IPS-15b (cell line): Measurements from ENCODE around the gene BLCAP.
"Not testable (repeated sequence)": the region's sequence is repeated elsewhere in the genome, so short reads cannot be mapped to it uniquely, and the experiment has no call there.

Experiments used
- H3K27me3 ChIP-seq: one replicate; pipeline ENCODE4 v1.6.1; 2013; ENCODE audit warnings: low read length; ENCODE audit not compliant: control insufficient read depth, insufficient read depth
- H3K36me3 ChIP-seq: one replicate; pipeline ENCODE4 v1.6.1; 2013; ENCODE audit warnings: low read length; ENCODE audit not compliant: control insufficient read depth, insufficient read depth
- H3K4me1 ChIP-seq: one replicate; pipeline ENCODE4 v1.6.1; 2013; ENCODE audit warnings: mild to moderate bottlenecking, low read length; ENCODE audit not compliant: control insufficient read depth, insufficient read depth
- H3K4me3 ChIP-seq: one replicate; pipeline ENCODE4 v1.5.1; 2013; ENCODE audit warnings: low read depth, low read length
- H3K9ac ChIP-seq: one replicate; pipeline ENCODE4 v1.6.1; 2013; ENCODE audit warnings: low read depth, mild to moderate bottlenecking, low read length
- H3K9me3 ChIP-seq: one replicate; pipeline ENCODE4 v1.6.1; 2013; ENCODE audit warnings: mild to moderate bottlenecking, low read length; ENCODE audit not compliant: control insufficient read depth, insufficient read depth

Gene BLCAP

GRCh38 chr20:37565134-37565811, 37.6 kb upstream of the BLCAP start:
- peaks cover 12% of the 10 kb centered on the region for H3K4me1 ChIP-seq
- no peaks in the 10 kb centered on the region for H3K9me3 ChIP-seq
- peaks cover 12% of the 10 kb centered on the region for H3K27me3 ChIP-seq
- H3K36me3 ChIP-seq: no peaks in the 10 kb centered on the region
- H3K4me3 ChIP-seq: no peak overlapping the region
- H3K9ac ChIP-seq: no peak overlapping the region

DNA sequence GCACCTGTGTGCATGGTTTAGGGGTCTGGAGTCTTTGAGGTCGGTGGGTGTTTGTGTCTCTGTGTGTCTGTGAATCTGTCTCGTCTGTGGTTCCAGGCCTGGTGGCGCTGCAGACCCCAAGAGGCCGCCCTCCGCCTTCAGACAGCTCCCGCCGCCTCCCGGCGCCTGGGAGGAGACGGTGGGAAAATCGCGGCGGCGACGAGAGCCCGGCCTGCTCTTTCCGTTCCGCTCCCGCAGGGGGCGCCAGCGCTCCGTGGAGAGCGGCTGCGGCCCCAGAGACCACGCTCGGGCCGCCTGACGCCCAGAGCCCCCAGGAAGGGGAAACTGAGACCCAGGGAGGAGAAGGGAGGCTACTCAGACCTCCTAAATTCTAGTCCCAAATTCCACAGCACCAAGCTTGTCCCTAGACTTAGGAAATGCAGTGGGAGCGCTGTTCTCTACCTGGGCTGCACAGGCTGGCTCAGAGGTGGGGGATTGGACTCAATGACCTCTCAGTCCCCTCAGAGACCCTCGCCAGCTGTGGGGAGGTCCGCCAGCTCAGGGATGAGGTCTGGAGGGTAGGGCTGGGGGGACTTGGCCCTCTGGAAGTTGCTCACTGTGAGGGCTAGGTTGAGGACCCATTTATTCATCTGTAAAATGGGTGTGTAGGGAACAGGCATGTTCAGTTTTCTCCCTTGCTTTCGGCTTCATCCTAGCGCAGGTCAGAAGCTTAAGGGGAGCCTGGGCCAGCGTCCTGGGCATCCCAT, 36.9 kb upstream of the BLCAP start:
- no peaks in the 10 kb centered on the region for H3K36me3 ChIP-seq
- no peaks in the 10 kb centered on the region for H3K9me3 ChIP-seq
- H3K4me3 ChIP-seq: no peak overlapping the region
- H3K27me3 ChIP-seq: peaks cover 12% of the 10 kb centered on the region
- H3K9ac ChIP-seq: no peak overlapping the region
- peaks cover 12% of the 10 kb centered on the region for H3K4me1 ChIP-seq

DNA sequence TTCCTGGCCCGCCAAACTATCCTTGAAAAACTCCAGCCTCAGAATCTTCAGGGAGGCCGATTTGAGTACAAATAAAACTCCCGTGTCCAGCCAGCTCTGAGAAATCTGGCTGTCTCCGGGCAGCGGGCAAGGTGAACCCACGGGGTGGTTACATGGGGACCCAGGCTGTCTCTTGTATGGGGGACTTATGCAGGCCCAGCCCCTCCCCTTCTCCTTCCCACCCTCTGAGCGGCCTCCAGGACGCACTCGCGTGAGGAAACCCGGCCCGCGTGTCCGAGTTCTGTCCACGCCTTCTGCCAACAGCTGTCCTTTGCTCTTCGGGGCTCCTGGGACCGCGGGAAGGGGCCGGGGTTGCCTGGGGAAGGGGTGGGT, 36.3 kb upstream of the BLCAP start:
- H3K9ac ChIP-seq: no peak overlapping the region
- H3K27me3 ChIP-seq: peaks cover 12% of the 10 kb centered on the region
- H3K4me1 ChIP-seq: peaks cover 12% of the 10 kb centered on the region
- H3K36me3 ChIP-seq: no peaks in the 10 kb centered on the region
- no peaks in the 10 kb centered on the region for H3K9me3 ChIP-seq
- H3K4me3 ChIP-seq: no peak overlapping the region

DNA sequence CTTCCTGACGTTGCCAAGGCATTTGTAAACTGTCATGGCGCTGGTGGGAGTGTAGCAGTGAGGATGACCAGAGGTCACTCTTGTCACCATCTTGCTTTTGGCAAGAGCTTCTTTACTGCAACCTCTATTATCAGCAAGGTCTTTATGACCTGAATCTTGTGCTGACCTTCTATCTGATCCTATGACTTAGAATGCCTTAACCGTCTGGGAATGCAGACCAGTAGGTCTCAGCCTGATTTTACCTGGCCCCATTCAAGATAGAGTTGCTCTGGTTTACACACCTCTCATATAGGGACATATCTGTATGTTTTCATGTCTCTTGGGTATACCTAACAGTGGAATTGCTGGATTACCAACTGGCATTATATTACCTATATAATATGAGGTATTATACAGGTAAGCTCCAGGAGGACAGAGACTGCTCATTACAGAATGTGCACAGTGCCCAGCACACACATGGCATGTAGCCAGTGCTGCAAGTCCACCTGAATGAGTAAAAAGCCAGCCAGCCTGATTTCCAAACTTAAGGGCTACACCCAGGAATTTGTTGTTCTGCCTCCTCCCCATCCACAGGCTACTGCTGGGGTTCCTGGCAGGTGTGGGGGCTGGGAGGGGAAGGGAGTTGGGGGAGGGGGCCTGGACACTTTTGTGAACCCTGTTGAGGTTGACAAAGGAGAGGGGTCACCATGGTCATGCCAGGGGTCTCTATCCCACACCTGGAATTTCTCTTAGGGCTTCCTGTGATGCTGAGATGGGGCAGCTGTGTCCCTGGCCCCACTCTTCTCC, 35.2 kb upstream of the BLCAP start:
- H3K36me3 ChIP-seq: no peaks in the 10 kb centered on the region
- H3K9me3 ChIP-seq: no peaks in the 10 kb centered on the region
- H3K4me1 ChIP-seq: peaks cover 12% of the 10 kb centered on the region
- H3K9ac ChIP-seq: no peak overlapping the region
- H3K27me3 ChIP-seq: peaks cover 12% of the 10 kb centered on the region
- H3K4me3 ChIP-seq: no peak overlapping the region

DNA sequence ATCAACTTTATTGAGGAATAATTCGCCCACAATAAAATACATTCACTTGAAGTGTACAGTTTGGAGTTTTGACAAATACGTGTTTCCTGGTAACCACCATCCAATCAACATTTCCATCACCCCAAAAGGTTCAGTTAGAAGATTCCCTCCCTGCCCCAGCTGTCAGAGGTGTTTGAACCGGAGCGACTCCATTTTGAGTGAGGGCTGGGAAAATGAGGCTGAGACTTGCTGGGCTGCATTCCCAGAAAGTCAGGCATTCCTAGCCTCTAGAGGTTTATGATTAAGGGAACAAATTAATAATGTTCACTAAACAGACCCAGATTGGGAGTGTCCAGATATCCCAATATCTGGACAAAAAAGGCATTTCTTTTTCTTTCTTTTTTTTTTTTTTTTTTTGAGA, 33.0 kb upstream of the BLCAP start:
- Histone ChIP-seq H3K36me3 (no peaks in the 10 kb centered on the region), H3K9me3 (no peaks in the 10 kb centered on the region), H3K9ac (no peak overlapping the region), H3K27me3 (peaks cover 3% of the 10 kb centered on the region), H3K4me1 (peaks cover 3% of the 10 kb centered on the region), H3K4me3 (no peak overlapping the region)

DNA sequence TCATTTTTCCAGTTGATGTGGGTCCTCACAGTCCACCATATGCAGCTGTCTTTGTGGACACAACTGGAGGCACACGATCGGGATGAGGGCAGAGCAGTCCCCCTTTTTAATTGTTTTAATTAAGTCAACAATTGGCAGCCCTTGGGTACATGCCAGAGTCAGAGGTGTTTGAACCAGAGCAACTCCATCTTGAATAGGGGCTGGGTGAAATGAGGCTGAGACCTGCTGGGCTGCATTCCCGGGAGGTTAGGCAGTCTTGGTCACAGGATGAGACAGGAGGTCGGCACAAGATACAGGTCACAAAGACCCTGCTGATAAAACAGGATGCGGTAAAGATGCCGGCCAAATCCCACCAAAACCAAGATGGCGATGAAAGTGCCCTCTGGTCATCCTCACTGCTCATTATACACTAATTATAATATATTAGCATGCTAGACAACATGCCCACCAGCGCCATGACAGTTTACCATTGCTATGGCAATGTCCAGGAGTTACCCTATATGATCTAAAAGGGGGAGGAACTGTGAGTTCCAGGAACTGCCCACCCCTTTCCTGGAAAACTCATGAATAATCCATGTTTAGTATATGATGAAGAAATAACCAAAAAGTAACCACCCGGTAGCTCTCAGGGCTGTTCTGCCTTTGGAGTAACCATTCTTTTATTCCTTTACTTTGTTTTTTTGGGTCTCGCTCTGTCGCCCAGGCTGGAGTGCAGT, 31.8 kb upstream of the BLCAP start:
- Histone ChIP-seq H3K36me3 (no peaks in the 10 kb centered on the region), H3K27me3 (no peaks in the 10 kb centered on the region), H3K4me1 (peaks cover 3% of the 10 kb centered on the region)

DNA sequence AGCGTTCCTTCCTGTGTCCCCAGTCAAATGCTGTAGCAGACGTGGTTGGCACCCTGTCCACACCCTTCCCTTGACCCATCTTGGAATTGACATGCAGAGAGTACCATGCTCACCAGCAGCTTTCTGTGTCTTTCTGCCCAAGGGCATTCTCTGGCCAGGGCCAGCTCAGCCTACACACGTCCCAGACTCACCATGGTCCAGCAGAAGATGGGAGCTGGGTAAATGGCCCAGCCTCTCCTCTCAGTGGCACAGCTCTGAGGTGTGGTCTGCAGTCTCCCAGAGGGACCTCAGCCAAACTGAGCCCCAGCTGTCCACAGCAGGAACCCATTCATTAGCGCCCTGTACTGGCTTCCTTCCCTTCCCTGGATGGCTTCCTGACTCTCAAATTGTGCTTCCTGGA, 31.1 kb upstream of the BLCAP start:
- Histone ChIP-seq H3K4me3 (no peak overlapping the region), H3K36me3 (no peaks in the 10 kb centered on the region), H3K27me3 (no peaks in the 10 kb centered on the region), H3K9ac (no peak overlapping the region), H3K9me3 (no peaks in the 10 kb centered on the region), H3K4me1 (peaks cover 3% of the 10 kb centered on the region)

More for the DNA sequence above, 31.8 kb upstream of the BLCAP start:
- H3K9me3 ChIP-seq: no peaks in the 10 kb centered on the region
- H3K9ac ChIP-seq: no peak overlapping the region
- H3K4me3 ChIP-seq: no peak overlapping the region

GRCh38 chr20:37558306-37558705, 30.6 kb upstream of the BLCAP start:
- peaks cover 3% of the 10 kb centered on the region for H3K4me1 ChIP-seq
- H3K27me3 ChIP-seq: no peaks in the 10 kb centered on the region
- no peak overlapping the region for H3K9ac ChIP-seq
- no peak overlapping the region for H3K4me3 ChIP-seq
- H3K36me3 ChIP-seq: no peaks in the 10 kb centered on the region
- no peaks in the 10 kb centered on the region for H3K9me3 ChIP-seq

- Histone ChIP-seq H3K9ac (no peak overlapping the region), H3K4me1 (no peaks in the 10 kb centered on the region), H3K27me3 (no peaks in the 10 kb centered on the region), H3K9me3 (no peaks in the 10 kb centered on the region), H3K4me3 (no peak overlapping the region), H3K36me3 (no peaks in the 10 kb centered on the region)
These were observed 28.9 kb upstream of the BLCAP start for GRCh38 chr20:37556538-37556937.

GRCh38 chr20:37554721-37555298, 27.1 kb upstream of the BLCAP start:
- H3K9me3 ChIP-seq, H3K4me1 ChIP-seq, H3K4me3 ChIP-seq, H3K27me3 ChIP-seq, H3K36me3 ChIP-seq, H3K9ac ChIP-seq: not testable (repeated sequence)

DNA sequence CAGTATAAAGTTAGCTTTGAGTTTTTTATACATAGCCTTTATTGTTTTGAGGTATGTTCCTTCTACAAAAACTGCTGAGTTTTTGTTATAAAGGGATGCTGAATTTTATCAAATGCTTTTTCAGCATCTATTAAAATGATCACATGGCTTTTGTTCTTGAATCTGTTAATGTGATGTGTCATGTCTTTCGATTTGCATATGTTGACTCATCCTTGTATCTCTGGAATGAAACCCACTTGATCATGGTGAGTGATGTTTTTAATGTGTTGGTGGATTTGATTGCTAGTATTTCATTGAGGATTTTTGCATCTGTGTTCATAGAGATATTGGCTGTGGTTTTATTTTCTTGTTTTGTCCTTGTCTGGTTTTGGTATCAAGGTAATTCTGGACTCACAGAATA, 24.7 kb upstream of the BLCAP start:
- Histone ChIP-seq H3K4me1 (no peaks in the 10 kb centered on the region), H3K9me3 (no peaks in the 10 kb centered on the region), H3K36me3 (no peaks in the 10 kb centered on the region), H3K27me3 (no peaks in the 10 kb centered on the region), H3K4me3 (no peak overlapping the region), H3K9ac (no peak overlapping the region)
